ENCODE data around the gene TRIM26. TPM values are rescaled to one million over a fixed set of nuclear protein-coding genes. Genes with fewer than 3 reads are reported as not detected.

TRIM26 gene
- total and polyA plus RNA-seq, 2 experiments from 2014 or later, result 11.0 to 38.0 TPM

GRCh38 chr6:30143780-30144179, 69.4 kb downstream of the TRIM26 start:
- Mint-ChIP-seq H3K27ac (no peak overlapping the region), H3K4me3 (no peak overlapping the region), H3K36me3 (ENCODE audit: low read depth) (no peaks in the 10 kb centered on the region), H3K27me3 (ENCODE audit: insufficient read depth, low read depth, poor library complexity) (peaks cover 2% of the 10 kb centered on the region), H3K4me1 (peaks cover 5% of the 10 kb centered on the region), H3K9me3 (no peaks in the 10 kb centered on the region)
- Histone ChIP-seq H3F3A (replicated peaks; ENCODE audit: low read depth) (no peaks in the 10 kb centered on the region), H3K27ac (ENCODE audit: low read depth) (no peak overlapping the region), H3K79me2 (replicated peaks; ENCODE audit: insufficient read depth) (no peaks in the 10 kb centered on the region), H3K9me2 (ENCODE audit: insufficient read depth) (no peaks in the 10 kb centered on the region), H3K4me2 (no peak overlapping the region), H3K4me1 (ENCODE audit: insufficient read depth) (no peaks in the 10 kb centered on the region), H3K27me3 (ENCODE audit: insufficient read depth) (no peaks in the 10 kb centered on the region), H4K20me1 (replicated peaks; ENCODE audit: insufficient read depth) (no peaks in the 10 kb centered on the region), H2AFZ (no peak overlapping the region), H3K36me3 (ENCODE audit: insufficient read depth) (no peaks in the 10 kb centered on the region), H3K4me3 (no peak overlapping the region)
- DNase-seq (ENCODE audit: low spot score), result no peak
- no peak for TF ChIP-seq STAT1 (IDR thresholded peaks at IDR 0.05; ENCODE audit: unreplicated experiment)
- TF ChIP-seq CREB1 (CRISPR knock-in tag; IDR thresholded peaks at IDR 0.05; ENCODE audit: low read depth), result no peak
- no peak for TF ChIP-seq ZNF331 (CRISPR knock-in tag; IDR thresholded peaks at IDR 0.05; ENCODE audit: low read depth)
- no peak for TF ChIP-seq ETS1 (IDR thresholded peaks at IDR 0.05)
- no peak for TF ChIP-seq EZH2 (IDR thresholded peaks at IDR 0.05; ENCODE audit: low read depth, unreplicated experiment)
- no peak for TF ChIP-seq EZH2phosphoT487 (IDR thresholded peaks at IDR 0.05; ENCODE audit: unreplicated experiment)
- no peak for TF ChIP-seq NANOG (IDR thresholded peaks at IDR 0.05; ENCODE audit: borderline replicate concordance)
- no peak for TF ChIP-seq POLR2AphosphoS5 (IDR thresholded peaks at IDR 0.05; ENCODE audit: low read depth)
- TF ChIP-seq JUNB (IDR thresholded peaks at IDR 0.05; ENCODE audit: unreplicated experiment), result no peak
- TF ChIP-seq CTCF (conservative IDR thresholded peaks at IDR 0.05; ENCODE audit: low read depth in 2 of 2), result no peak
- no peak for ATAC-seq

- H3K4me3 Mint-ChIP-seq, result no peak overlapping the region
- no peaks in the 10 kb centered on the region for H3K9me3 Mint-ChIP-seq
- Histone ChIP-seq H3K4me1 (ENCODE audit: insufficient read depth) (no peaks in the 10 kb centered on the region), H2AFZ (no peak overlapping the region), H3K36me3 (ENCODE audit: insufficient read depth) (no peaks in the 10 kb centered on the region), H3K4me2 (no peak overlapping the region), H3F3A (replicated peaks; ENCODE audit: low read depth) (no peaks in the 10 kb centered on the region), H3K9me2 (ENCODE audit: insufficient read depth) (no peaks in the 10 kb centered on the region), H3K27me3 (ENCODE audit: insufficient read depth) (no peaks in the 10 kb centered on the region), H3K4me3 (no peak overlapping the region), H4K20me1 (replicated peaks; ENCODE audit: insufficient read depth) (no peaks in the 10 kb centered on the region), H3K27ac (ENCODE audit: low read depth) (no peak overlapping the region), H3K79me2 (replicated peaks; ENCODE audit: insufficient read depth) (no peaks in the 10 kb centered on the region)
- no peak for DNase-seq (ENCODE audit: low spot score)
- peaks cover 2% of the 10 kb centered on the region for H3K27me3 Mint-ChIP-seq (ENCODE audit: insufficient read depth, low read depth, poor library complexity)
- no peak overlapping the region for H3K27ac Mint-ChIP-seq
- H3K4me1 Mint-ChIP-seq, result peaks cover 5% of the 10 kb centered on the region
- ATAC-seq, result no peak
- H3K36me3 Mint-ChIP-seq (ENCODE audit: low read depth), result no peaks in the 10 kb centered on the region
- no peak for TF ChIP-seq EZH2phosphoT487 (IDR thresholded peaks at IDR 0.05; ENCODE audit: unreplicated experiment)
- no peak for TF ChIP-seq POLR2AphosphoS5 (IDR thresholded peaks at IDR 0.05; ENCODE audit: low read depth)
- TF ChIP-seq ETS1 (IDR thresholded peaks at IDR 0.05), result no peak
- TF ChIP-seq ZNF462 (CRISPR knock-in tag; IDR thresholded peaks at IDR 0.05), result no peak
- TF ChIP-seq JUNB (IDR thresholded peaks at IDR 0.05; ENCODE audit: unreplicated experiment), result no peak
- no peak for TF ChIP-seq ZNF331 (CRISPR knock-in tag; IDR thresholded peaks at IDR 0.05; ENCODE audit: low read depth)
Observed at GRCh38 chr6:30142665-30143064, 70.5 kb downstream of the TRIM26 start.

Measured in GM23338 (cell line).